Spleen (tissue), 7 donors: ENCODE results near the gene INAVA.

Experiments used
- CTCF ChIP-seq, 11 experiments: fragments of 200-600 bp in 7 of 11; fragments of 450-650 bp in 4 of 11; sonication (generic) in 4 of 11; IDR thresholded peaks in 8 of 11; conservative IDR thresholded peaks in 3 of 11; 1 replicate in 7 of 11; 2 replicates in 4 of 11; pipeline versions ENCODE4 v1.4.0 to v1.8.0; 2016 to 2021; ENCODE audit warnings: antibody characterized with exemption in 11 of 11, inconsistent platforms in 4 of 11, mild to moderate bottlenecking in 1 of 11
- POLR2A ChIP-seq, 3 donors: fragments of 450-650 bp; IDR thresholded peaks; one replicate each; pipeline ENCODE4 v1.5.1; 2017; ENCODE audit warnings: antibody characterized with exemption in 3 of 3, mild to moderate bottlenecking in 1 of 3
- POLR2AphosphoS5 ChIP-seq, 3 donors: sonication (generic); formaldehyde crosslinking; IDR thresholded peaks; one replicate each; pipeline ENCODE4 v1.5.1; 2017; ENCODE audit warnings: antibody characterized with exemption in 3 of 3
- donor health status: DM: no; HTN: no; CAD: no; lungs with moderate emphysema.
- donor health status: DM: no; HTN: no; CAD: no.
- donor health status: DM: no; HTN: no; CAD: no.

GRCh38 chr1:200916681-200917080 is 22.0 kb downstream of the INAVA start:
- no peak for TF ChIP-seq POLR2A (IDR thresholded peaks at IDR 0.05)
- TF ChIP-seq POLR2AphosphoS5 (IDR thresholded peaks at IDR 0.05): no peak
- TF ChIP-seq CTCF (IDR thresholded peaks at IDR 0.05 in 8 of 11, conservative IDR thresholded peaks at IDR 0.05 in 3 of 11): no peak
